ENCODE results near the gene LYZL6. TPM values are rescaled to one million over a fixed set of nuclear protein-coding genes. Genes with fewer than 3 reads are reported as not detected.

Gene LYZL6
- total RNA-seq, 1 experiment from 2014 or later: not detected

GRCh38 chr17:35907691-35908090 lies 35.8 kb downstream of the LYZL6 start:
- DNase-seq (ENCODE audit: unreplicated experiment): no peak
- H3K27me3 Mint-ChIP-seq (ENCODE audit: insufficient read depth, unreplicated experiment): peaks cover 11% of the 10 kb centered on the region
- TF ChIP-seq CTCF (IDR thresholded peaks at IDR 0.05; ENCODE audit: unreplicated experiment): no peak
- no peaks in the 10 kb centered on the region for H3K36me3 Mint-ChIP-seq (ENCODE audit: insufficient read depth, unreplicated experiment)
- ChIA-PET CTCF (interaction anchor here (0.6 to 1.3 kb wide), 2 partner anchors 40 to 786 kb away, joined by 3 to 4 read pairs; no protein-coding TSS in a partner anchor), POLR2A (interaction anchor here (1.0 kb wide), 1 partner anchor 15 kb away, joined by 4 read pairs; no protein-coding TSS in a partner anchor)
- H3K4me1 Mint-ChIP-seq (ENCODE audit: insufficient read depth, unreplicated experiment): no peaks in the 10 kb centered on the region
- intact Hi-C loops (cut with micrococcal nuclease): no loop called here
- no peak overlapping the region for H3K4me3 Mint-ChIP-seq (ENCODE audit: unreplicated experiment)
- BruUV-seq (replicated peaks): no TSS peak
- H3K9me3 Mint-ChIP-seq (ENCODE audit: unreplicated experiment): no peaks in the 10 kb centered on the region
- H3K27ac Mint-ChIP-seq (ENCODE audit: low read depth, unreplicated experiment): no peak overlapping the region

- Mint-ChIP-seq H3K4me3 (ENCODE audit: unreplicated experiment) (no peak overlapping the region), H3K27ac (ENCODE audit: low read depth, unreplicated experiment) (no peak overlapping the region), H3K9me3 (ENCODE audit: unreplicated experiment) (no peaks in the 10 kb centered on the region), H3K27me3 (ENCODE audit: insufficient read depth, unreplicated experiment) (peaks cover 4% of the 10 kb centered on the region), H3K36me3 (ENCODE audit: insufficient read depth, unreplicated experiment) (no peaks in the 10 kb centered on the region), H3K4me1 (ENCODE audit: insufficient read depth, unreplicated experiment) (no peaks in the 10 kb centered on the region)
- no TSS peak for BruUV-seq (replicated peaks)
- ChIA-PET POLR2A (interaction anchor here (1.0 kb wide), 1 partner anchor 15 kb away, joined by 4 read pairs; no protein-coding TSS in a partner anchor), CTCF (interaction anchor here (0.6 to 1.3 kb wide), 3 partner anchors 40 to 786 kb away, joined by 3 to 4 read pairs (median 3); no protein-coding TSS in a partner anchor)
- intact Hi-C loops (cut with micrococcal nuclease): no loop called here
- DNase-seq (ENCODE audit: unreplicated experiment): no peak
- TF ChIP-seq CTCF (IDR thresholded peaks at IDR 0.05; ENCODE audit: unreplicated experiment): no peak
Measured at GRCh38 chr17:35906926-35907637, 36.4 kb downstream of the LYZL6 start.

GRCh38 chr17:35906191-35906925 lies 37.2 kb downstream of the LYZL6 start:
- CTCF ChIA-PET: interaction anchor here (0.6 to 1.3 kb wide), 3 partner anchors 41 to 243 kb away, joined by 3 read pairs; no protein-coding TSS in a partner anchor
- H3K27ac Mint-ChIP-seq (ENCODE audit: low read depth, unreplicated experiment): no peak overlapping the region
- POLR2A ChIA-PET: interaction anchor here (1.0 kb wide), 1 partner anchor 14 kb away, joined by 4 read pairs; no protein-coding TSS in a partner anchor
- TF ChIP-seq CTCF (IDR thresholded peaks at IDR 0.05; ENCODE audit: unreplicated experiment): no peak
- H3K4me3 Mint-ChIP-seq (ENCODE audit: unreplicated experiment): no peak overlapping the region
- no TSS peak for BruUV-seq (replicated peaks)
- DNase-seq (ENCODE audit: unreplicated experiment): no peak
- H3K27me3 Mint-ChIP-seq (ENCODE audit: insufficient read depth, unreplicated experiment): no peaks in the 10 kb centered on the region
- no peaks in the 10 kb centered on the region for H3K9me3 Mint-ChIP-seq (ENCODE audit: unreplicated experiment)
- intact Hi-C loops (cut with micrococcal nuclease): no loop called here
- H3K4me1 Mint-ChIP-seq (ENCODE audit: insufficient read depth, unreplicated experiment): peaks cover 1% of the 10 kb centered on the region
- no peaks in the 10 kb centered on the region for H3K36me3 Mint-ChIP-seq (ENCODE audit: insufficient read depth, unreplicated experiment)

GRCh38 chr17:35903451-35903850 lies 40.1 kb downstream of the LYZL6 start:
- no peak overlapping the region for H3K4me3 Mint-ChIP-seq (ENCODE audit: unreplicated experiment)
- BruUV-seq (replicated peaks): no TSS peak
- intact Hi-C loops (cut with micrococcal nuclease): no loop called here
- no peak overlapping the region for H3K27ac Mint-ChIP-seq (ENCODE audit: low read depth, unreplicated experiment)
- H3K27me3 Mint-ChIP-seq (ENCODE audit: insufficient read depth, unreplicated experiment): no peaks in the 10 kb centered on the region
- H3K36me3 Mint-ChIP-seq (ENCODE audit: insufficient read depth, unreplicated experiment): no peaks in the 10 kb centered on the region
- H3K9me3 Mint-ChIP-seq (ENCODE audit: unreplicated experiment): no peaks in the 10 kb centered on the region
- no peak for TF ChIP-seq CTCF (IDR thresholded peaks at IDR 0.05; ENCODE audit: unreplicated experiment)
- H3K4me1 Mint-ChIP-seq (ENCODE audit: insufficient read depth, unreplicated experiment): peaks cover 17% of the 10 kb centered on the region
- CTCF ChIA-PET: no interaction called here
- POLR2A ChIA-PET: no interaction called here
- DNase-seq (ENCODE audit: unreplicated experiment): no peak
